ENCODE data around the gene PIGZ.

DNA sequence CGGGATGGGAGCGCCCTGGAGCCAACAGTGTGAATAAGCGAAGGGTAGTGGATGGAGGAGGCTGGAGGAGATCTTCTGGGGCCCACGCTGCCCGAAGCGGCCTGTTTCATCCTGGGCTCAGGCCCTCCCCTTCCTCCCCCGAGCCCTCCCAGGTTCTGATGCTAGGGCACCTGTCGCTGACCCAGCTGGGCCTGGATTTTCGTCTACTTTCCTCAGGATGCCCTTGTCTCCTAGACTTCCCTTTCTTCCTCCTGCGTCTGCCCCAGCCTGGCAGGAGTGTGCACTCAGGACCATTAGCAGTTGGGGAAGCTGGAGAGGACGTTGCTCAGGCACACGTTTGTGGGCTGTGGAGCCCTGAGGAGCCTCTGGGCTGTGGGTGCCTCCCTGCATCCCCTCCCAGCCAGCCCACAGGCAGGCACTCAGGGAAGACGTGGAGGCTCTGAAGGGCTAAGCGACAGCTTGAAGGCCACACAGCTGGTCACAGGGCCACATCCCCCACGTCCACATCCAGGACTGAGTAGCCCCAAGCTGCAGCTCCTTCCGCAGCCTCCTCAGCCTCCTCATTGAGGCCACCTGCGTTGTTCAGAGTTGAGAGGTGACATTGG, 23.9 kb upstream of the PIGZ start:
- TF ChIP-seq, protein P1, sequence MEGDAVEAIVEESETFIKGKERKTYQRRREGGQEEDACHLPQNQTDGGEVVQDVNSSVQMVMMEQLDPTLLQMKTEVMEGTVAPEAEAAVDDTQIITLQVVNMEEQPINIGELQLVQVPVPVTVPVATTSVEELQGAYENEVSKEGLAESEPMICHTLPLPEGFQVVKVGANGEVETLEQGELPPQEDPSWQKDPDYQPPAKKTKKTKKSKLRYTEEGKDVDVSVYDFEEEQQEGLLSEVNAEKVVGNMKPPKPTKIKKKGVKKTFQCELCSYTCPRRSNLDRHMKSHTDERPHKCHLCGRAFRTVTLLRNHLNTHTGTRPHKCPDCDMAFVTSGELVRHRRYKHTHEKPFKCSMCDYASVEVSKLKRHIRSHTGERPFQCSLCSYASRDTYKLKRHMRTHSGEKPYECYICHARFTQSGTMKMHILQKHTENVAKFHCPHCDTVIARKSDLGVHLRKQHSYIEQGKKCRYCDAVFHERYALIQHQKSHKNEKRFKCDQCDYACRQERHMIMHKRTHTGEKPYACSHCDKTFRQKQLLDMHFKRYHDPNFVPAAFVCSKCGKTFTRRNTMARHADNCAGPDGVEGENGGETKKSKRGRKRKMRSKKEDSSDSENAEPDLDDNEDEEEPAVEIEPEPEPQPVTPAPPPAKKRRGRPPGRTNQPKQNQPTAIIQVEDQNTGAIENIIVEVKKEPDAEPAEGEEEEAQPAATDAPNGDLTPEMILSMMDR (conservative IDR thresholded peaks at IDR 0.05; ENCODE audit: low read depth, low read length), result no peak
- TF ChIP-seq EZH2 (IDR thresholded peaks at IDR 0.05; ENCODE audit: borderline replicate concordance, low read depth, low read length, poor library complexity, severe bottlenecking), result no peak
